ENCODE data around the gene BRINP2. TPM values are rescaled to one million over a fixed set of nuclear protein-coding genes. Genes with fewer than 3 reads are reported as not detected.

The BRINP2 gene
- total and polyA plus RNA-seq, 4 donors: 0.05 to 0.75 (median 0.36) TPM

DNA sequence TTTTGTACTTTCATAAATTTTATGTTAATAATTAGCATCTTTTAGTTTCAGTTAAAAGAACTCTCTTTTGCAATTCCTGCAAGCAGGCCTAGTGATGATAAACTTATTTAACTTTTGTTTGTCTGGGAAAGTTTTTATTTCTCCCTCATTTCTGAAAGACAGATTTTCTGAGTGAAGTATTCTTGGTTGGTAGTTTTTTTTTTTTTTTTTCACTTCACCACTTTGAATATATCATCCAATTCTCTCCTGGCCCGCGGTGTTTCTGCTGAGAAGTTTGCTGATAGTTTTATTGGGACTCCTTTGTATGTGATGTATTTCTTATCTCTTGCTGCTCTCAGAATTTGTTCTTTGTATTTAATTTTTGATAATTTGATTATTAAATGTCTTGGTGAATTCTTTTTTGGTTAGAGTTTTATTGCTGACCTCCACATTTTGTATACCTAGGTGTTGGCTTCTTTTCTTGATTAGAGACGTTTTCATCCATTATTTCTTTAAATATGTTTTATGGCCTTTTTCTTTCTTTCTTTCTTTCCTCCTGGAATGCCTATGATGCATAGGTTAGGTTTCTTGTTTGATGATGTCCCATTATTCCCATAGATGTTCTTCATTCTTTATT lies 45.9 kb downstream of the BRINP2 start:
- no peaks in the 10 kb centered on the region for H3K36me3 ChIP-seq (ENCODE audit: control insufficient read depth in 4 of 4, insufficient read depth in 3 of 4, low read depth in 1 of 4, low read length in 3 of 4)
- no peaks in the 10 kb centered on the region for H3K27me3 ChIP-seq (ENCODE audit: control insufficient read depth in 4 of 4, insufficient read depth in 4 of 4, low read length in 3 of 4)
- no peak overlapping the region for H3K27ac ChIP-seq (ENCODE audit: low read depth in 1 of 2, low read length in 2 of 2)
- no peak for DNase-seq (ENCODE audit: low spot score)
- no peaks in the 10 kb centered on the region for H3K9me3 ChIP-seq (ENCODE audit: control insufficient read depth in 4 of 4, low read length in 3 of 4)
- no peak overlapping the region for H3K4me3 ChIP-seq (ENCODE audit: low read depth in 1 of 3, low read length in 3 of 3)
- TF ChIP-seq, protein P1, sequence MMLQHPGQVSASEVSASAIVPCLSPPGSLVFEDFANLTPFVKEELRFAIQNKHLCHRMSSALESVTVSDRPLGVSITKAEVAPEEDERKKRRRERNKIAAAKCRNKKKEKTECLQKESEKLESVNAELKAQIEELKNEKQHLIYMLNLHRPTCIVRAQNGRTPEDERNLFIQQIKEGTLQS (IDR thresholded peaks at IDR 0.05): no peak
- no peak for TF ChIP-seq JUND (IDR thresholded peaks at IDR 0.05)
- TF ChIP-seq, protein P2, sequence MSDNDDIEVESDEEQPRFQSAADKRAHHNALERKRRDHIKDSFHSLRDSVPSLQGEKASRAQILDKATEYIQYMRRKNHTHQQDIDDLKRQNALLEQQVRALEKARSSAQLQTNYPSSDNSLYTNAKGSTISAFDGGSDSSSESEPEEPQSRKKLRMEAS (IDR thresholded peaks at IDR 0.05): no peak
- no peak for TF ChIP-seq GABPA (IDR thresholded peaks at IDR 0.05 in 1 of 2, conservative IDR thresholded peaks at IDR 0.05 in 1 of 2)
- no peak for TF ChIP-seq SP1 (IDR thresholded peaks at IDR 0.05)
- TF ChIP-seq YY1 (IDR thresholded peaks at IDR 0.05): no peak
- TF ChIP-seq, protein P3, sequence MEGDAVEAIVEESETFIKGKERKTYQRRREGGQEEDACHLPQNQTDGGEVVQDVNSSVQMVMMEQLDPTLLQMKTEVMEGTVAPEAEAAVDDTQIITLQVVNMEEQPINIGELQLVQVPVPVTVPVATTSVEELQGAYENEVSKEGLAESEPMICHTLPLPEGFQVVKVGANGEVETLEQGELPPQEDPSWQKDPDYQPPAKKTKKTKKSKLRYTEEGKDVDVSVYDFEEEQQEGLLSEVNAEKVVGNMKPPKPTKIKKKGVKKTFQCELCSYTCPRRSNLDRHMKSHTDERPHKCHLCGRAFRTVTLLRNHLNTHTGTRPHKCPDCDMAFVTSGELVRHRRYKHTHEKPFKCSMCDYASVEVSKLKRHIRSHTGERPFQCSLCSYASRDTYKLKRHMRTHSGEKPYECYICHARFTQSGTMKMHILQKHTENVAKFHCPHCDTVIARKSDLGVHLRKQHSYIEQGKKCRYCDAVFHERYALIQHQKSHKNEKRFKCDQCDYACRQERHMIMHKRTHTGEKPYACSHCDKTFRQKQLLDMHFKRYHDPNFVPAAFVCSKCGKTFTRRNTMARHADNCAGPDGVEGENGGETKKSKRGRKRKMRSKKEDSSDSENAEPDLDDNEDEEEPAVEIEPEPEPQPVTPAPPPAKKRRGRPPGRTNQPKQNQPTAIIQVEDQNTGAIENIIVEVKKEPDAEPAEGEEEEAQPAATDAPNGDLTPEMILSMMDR (IDR thresholded peaks at IDR 0.05; ENCODE audit: low read depth, low read length, missing input control): no peak
- no peak for TF ChIP-seq NR2F2 (IDR thresholded peaks at IDR 0.05)
- TF ChIP-seq RXRA (IDR thresholded peaks at IDR 0.05): no peak
- no peak for TF ChIP-seq EGR1 (IDR thresholded peaks at IDR 0.05; ENCODE audit: low read depth in 2 of 2)
- TF ChIP-seq, protein P4, sequence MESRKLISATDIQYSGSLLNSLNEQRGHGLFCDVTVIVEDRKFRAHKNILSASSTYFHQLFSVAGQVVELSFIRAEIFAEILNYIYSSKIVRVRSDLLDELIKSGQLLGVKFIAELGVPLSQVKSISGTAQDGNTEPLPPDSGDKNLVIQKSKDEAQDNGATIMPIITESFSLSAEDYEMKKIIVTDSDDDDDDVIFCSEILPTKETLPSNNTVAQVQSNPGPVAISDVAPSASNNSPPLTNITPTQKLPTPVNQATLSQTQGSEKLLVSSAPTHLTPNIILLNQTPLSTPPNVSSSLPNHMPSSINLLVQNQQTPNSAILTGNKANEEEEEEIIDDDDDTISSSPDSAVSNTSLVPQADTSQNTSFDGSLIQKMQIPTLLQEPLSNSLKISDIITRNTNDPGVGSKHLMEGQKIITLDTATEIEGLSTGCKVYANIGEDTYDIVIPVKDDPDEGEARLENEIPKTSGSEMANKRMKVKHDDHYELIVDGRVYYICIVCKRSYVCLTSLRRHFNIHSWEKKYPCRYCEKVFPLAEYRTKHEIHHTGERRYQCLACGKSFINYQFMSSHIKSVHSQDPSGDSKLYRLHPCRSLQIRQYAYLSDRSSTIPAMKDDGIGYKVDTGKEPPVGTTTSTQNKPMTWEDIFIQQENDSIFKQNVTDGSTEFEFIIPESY (IDR thresholded peaks at IDR 0.05): no peak
- TF ChIP-seq, protein P5, sequence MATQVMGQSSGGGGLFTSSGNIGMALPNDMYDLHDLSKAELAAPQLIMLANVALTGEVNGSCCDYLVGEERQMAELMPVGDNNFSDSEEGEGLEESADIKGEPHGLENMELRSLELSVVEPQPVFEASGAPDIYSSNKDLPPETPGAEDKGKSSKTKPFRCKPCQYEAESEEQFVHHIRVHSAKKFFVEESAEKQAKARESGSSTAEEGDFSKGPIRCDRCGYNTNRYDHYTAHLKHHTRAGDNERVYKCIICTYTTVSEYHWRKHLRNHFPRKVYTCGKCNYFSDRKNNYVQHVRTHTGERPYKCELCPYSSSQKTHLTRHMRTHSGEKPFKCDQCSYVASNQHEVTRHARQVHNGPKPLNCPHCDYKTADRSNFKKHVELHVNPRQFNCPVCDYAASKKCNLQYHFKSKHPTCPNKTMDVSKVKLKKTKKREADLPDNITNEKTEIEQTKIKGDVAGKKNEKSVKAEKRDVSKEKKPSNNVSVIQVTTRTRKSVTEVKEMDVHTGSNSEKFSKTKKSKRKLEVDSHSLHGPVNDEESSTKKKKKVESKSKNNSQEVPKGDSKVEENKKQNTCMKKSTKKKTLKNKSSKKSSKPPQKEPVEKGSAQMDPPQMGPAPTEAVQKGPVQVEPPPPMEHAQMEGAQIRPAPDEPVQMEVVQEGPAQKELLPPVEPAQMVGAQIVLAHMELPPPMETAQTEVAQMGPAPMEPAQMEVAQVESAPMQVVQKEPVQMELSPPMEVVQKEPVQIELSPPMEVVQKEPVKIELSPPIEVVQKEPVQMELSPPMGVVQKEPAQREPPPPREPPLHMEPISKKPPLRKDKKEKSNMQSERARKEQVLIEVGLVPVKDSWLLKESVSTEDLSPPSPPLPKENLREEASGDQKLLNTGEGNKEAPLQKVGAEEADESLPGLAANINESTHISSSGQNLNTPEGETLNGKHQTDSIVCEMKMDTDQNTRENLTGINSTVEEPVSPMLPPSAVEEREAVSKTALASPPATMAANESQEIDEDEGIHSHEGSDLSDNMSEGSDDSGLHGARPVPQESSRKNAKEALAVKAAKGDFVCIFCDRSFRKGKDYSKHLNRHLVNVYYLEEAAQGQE (IDR thresholded peaks at IDR 0.05): no peak
- H3K4me1 ChIP-seq (ENCODE audit: control insufficient read depth in 4 of 4, insufficient read depth in 4 of 4, low read length in 3 of 4): no peaks in the 10 kb centered on the region
- H3K9ac ChIP-seq (ENCODE audit: low read depth in 1 of 2, low read length in 2 of 2): no peak overlapping the region
- WGBS: 90% methylated on average over 3 of the region's 3 CpGs
